22Rv1 (cell line): ENCODE results near the gene NOX3.

Source experiments
- H3K27ac ChIP-seq: fragments of 450-650 bp; 2 replicates; pipeline ENCODE4 v1.5.1; 2017
- CTCF ChIP-seq: fragments of 450-650 bp; IDR thresholded peaks from 2 replicates; pipeline ENCODE4 v1.5.1; 2017; ENCODE audit warnings: mild to moderate bottlenecking
- ZFX ChIP-seq: fragments of 450-650 bp; IDR thresholded peaks from 2 replicates; pipeline ENCODE4 v1.6.1; 2017; ENCODE audit warnings: antibody characterized with exemption, borderline replicate concordance

Gene NOX3

GRCh38 chr6:155408231-155408630 lies 47.4 kb downstream of the NOX3 start:
- TF ChIP-seq ZFX: no peak
- TF ChIP-seq CTCF: no peak
- H3K27ac ChIP-seq: no peak overlapping the region

- TF ChIP-seq CTCF (no peak), ZFX (no peak)
- H3K27ac ChIP-seq: no peak overlapping the region
Measured at GRCh38 chr6:155406801-155407200, 48.8 kb downstream of the NOX3 start.

- no peak overlapping the region for H3K27ac ChIP-seq
- TF ChIP-seq ZFX (no peak), CTCF (no peak)
Measured at GRCh38 chr6:155404937-155405336, 50.7 kb downstream of the NOX3 start.

GRCh38 chr6:155402656-155403304 lies 52.9 kb downstream of the NOX3 start:
- TF ChIP-seq ZFX (no peak), CTCF (no peak)
- no peak overlapping the region for H3K27ac ChIP-seq

- TF ChIP-seq CTCF: no peak
- TF ChIP-seq ZFX: no peak
Measured at GRCh38 chr6:155400654-155400965, 55.0 kb downstream of the NOX3 start.

GRCh38 chr6:155399745-155400653 lies 55.6 kb downstream of the NOX3 start:
- H3K27ac ChIP-seq: no peak overlapping the region
- no peak for TF ChIP-seq ZFX

More at GRCh38 chr6:155400654-155400965, 55.0 kb downstream of the NOX3 start:
- no peak overlapping the region for H3K27ac ChIP-seq

GRCh38 chr6:155399062-155399744 lies 56.4 kb downstream of the NOX3 start:
- H3K27ac ChIP-seq: no peak overlapping the region
- no peak for TF ChIP-seq CTCF
